ENCODE data around the gene USP17L22. TPM values are rescaled to one million over a fixed set of nuclear protein-coding genes. Genes with fewer than 3 reads are reported as not detected.
"Not testable (repeated sequence)": the region's sequence is repeated elsewhere in the genome, so short reads cannot be mapped to it uniquely, and the experiment has no call there.

Gene USP17L22
- total RNA-seq (2022) (not detected in 2 replicates), Bru-seq, nascent RNA (not detected), BruChase-seq, experiment 1, labeled RNA remaining after a 2-hour chase (not detected), BruChase-seq, experiment 2, labeled RNA remaining after a 6-hour chase (not detected)
- long read RNA-seq = 0 reads

GRCh38 chr4:9267319-9267718 is at the start of gene USP17L22:
Gene USP17L22 (plus strand): TSS chr4:9267619. CDS start chr4:9267619, 0 bp downstream.
- CTCF ChIA-PET; BruUV-seq (replicated peaks); H3K4me3 ChIP-seq (ENCODE audit: low read depth, low read length); H3K27me3 Mint-ChIP-seq (ENCODE audit: insufficient read depth, unreplicated experiment); H3K27me3 ChIP-seq (replicated peaks; ENCODE audit: control insufficient read depth, insufficient read depth, low read length); intact Hi-C loops (cut with micrococcal nuclease; ENCODE audit: unreplicated experiment); H3K36me3 ChIP-seq (ENCODE audit: control insufficient read depth, insufficient read depth, low read length); H3K36me3 Mint-ChIP-seq (ENCODE audit: insufficient read depth, unreplicated experiment); H3K9me3 Mint-ChIP-seq (ENCODE audit: unreplicated experiment); DNase-seq; H3K4me1 Mint-ChIP-seq (ENCODE audit: low read depth, unreplicated experiment); H3K4me3 Mint-ChIP-seq (ENCODE audit: unreplicated experiment); H3K27ac Mint-ChIP-seq (ENCODE audit: unreplicated experiment); H3K9me3 ChIP-seq; H3K4me1 ChIP-seq; POLR2A ChIA-PET: not testable (repeated sequence)

- BruUV-seq (replicated peaks); H3K4me1 Mint-ChIP-seq (ENCODE audit: low read depth, unreplicated experiment); H3K4me3 ChIP-seq (ENCODE audit: low read depth, low read length); H3K36me3 ChIP-seq (ENCODE audit: control insufficient read depth, insufficient read depth, low read length); H3K36me3 Mint-ChIP-seq (ENCODE audit: insufficient read depth, unreplicated experiment); H3K9me3 Mint-ChIP-seq (ENCODE audit: unreplicated experiment); DNase-seq; H3K27me3 ChIP-seq (replicated peaks; ENCODE audit: control insufficient read depth, insufficient read depth, low read length); intact Hi-C loops (cut with micrococcal nuclease; ENCODE audit: unreplicated experiment); POLR2A ChIA-PET; H3K9me3 ChIP-seq; H3K4me3 Mint-ChIP-seq (ENCODE audit: unreplicated experiment); H3K4me1 ChIP-seq; H3K27me3 Mint-ChIP-seq (ENCODE audit: insufficient read depth, unreplicated experiment); CTCF ChIA-PET; H3K27ac Mint-ChIP-seq (ENCODE audit: unreplicated experiment): not testable (repeated sequence)
Observed at GRCh38 chr4:9219852-9220251, 47.6 kb upstream of the USP17L22 start, which contains the start of gene USP17L12. Gene USP17L12 (plus strand): TSS chr4:9220152. CDS start chr4:9220152, 0 bp downstream.

GRCh38 chr4:9224596-9224995 is 42.8 kb upstream of the USP17L22 start, which contains the start of gene USP17L13:
Gene USP17L13 (plus strand): TSS chr4:9224896. CDS start chr4:9224896, 0 bp downstream.
- intact Hi-C loops (cut with micrococcal nuclease; ENCODE audit: unreplicated experiment); H3K4me3 Mint-ChIP-seq (ENCODE audit: unreplicated experiment); POLR2A ChIA-PET; BruUV-seq (replicated peaks); H3K9me3 Mint-ChIP-seq (ENCODE audit: unreplicated experiment); H3K4me1 ChIP-seq; H3K4me1 Mint-ChIP-seq (ENCODE audit: low read depth, unreplicated experiment); H3K27me3 Mint-ChIP-seq (ENCODE audit: insufficient read depth, unreplicated experiment); DNase-seq; CTCF ChIA-PET; H3K36me3 Mint-ChIP-seq (ENCODE audit: insufficient read depth, unreplicated experiment); H3K4me3 ChIP-seq (ENCODE audit: low read depth, low read length); H3K9me3 ChIP-seq; H3K27ac Mint-ChIP-seq (ENCODE audit: unreplicated experiment); H3K27me3 ChIP-seq (replicated peaks; ENCODE audit: control insufficient read depth, insufficient read depth, low read length); H3K36me3 ChIP-seq (ENCODE audit: control insufficient read depth, insufficient read depth, low read length): not testable (repeated sequence)

GRCh38 chr4:9230249-9230648 is 37.2 kb upstream of the USP17L22 start:
- intact Hi-C loops (cut with micrococcal nuclease; ENCODE audit: unreplicated experiment) = not testable (repeated sequence)

GRCh38 chr4:9234085-9234484 is 33.3 kb upstream of the USP17L22 start, which contains the start of gene USP17L15:
Gene USP17L15 (plus strand): TSS chr4:9234385. CDS start chr4:9234385, 0 bp downstream.
- DNase-seq; H3K36me3 ChIP-seq (ENCODE audit: control insufficient read depth, insufficient read depth, low read length); POLR2A ChIA-PET; H3K27me3 Mint-ChIP-seq (ENCODE audit: insufficient read depth, unreplicated experiment); CTCF ChIA-PET; H3K4me1 Mint-ChIP-seq (ENCODE audit: low read depth, unreplicated experiment); H3K4me1 ChIP-seq; H3K9me3 Mint-ChIP-seq (ENCODE audit: unreplicated experiment); H3K4me3 ChIP-seq (ENCODE audit: low read depth, low read length); H3K9me3 ChIP-seq; intact Hi-C loops (cut with micrococcal nuclease; ENCODE audit: unreplicated experiment); H3K27ac Mint-ChIP-seq (ENCODE audit: unreplicated experiment); H3K4me3 Mint-ChIP-seq (ENCODE audit: unreplicated experiment); H3K36me3 Mint-ChIP-seq (ENCODE audit: insufficient read depth, unreplicated experiment); H3K27me3 ChIP-seq (replicated peaks; ENCODE audit: control insufficient read depth, insufficient read depth, low read length); BruUV-seq (replicated peaks): not testable (repeated sequence)

More at GRCh38 chr4:9230249-9230648, 37.2 kb upstream of the USP17L22 start:
- H3K36me3 ChIP-seq (ENCODE audit: control insufficient read depth, insufficient read depth, low read length); BruUV-seq (replicated peaks); POLR2A ChIA-PET; H3K4me3 ChIP-seq (ENCODE audit: low read depth, low read length); H3K4me1 Mint-ChIP-seq (ENCODE audit: low read depth, unreplicated experiment); H3K9me3 ChIP-seq; H3K4me3 Mint-ChIP-seq (ENCODE audit: unreplicated experiment); H3K27me3 Mint-ChIP-seq (ENCODE audit: insufficient read depth, unreplicated experiment); H3K36me3 Mint-ChIP-seq (ENCODE audit: insufficient read depth, unreplicated experiment); CTCF ChIA-PET; H3K4me1 ChIP-seq; H3K9me3 Mint-ChIP-seq (ENCODE audit: unreplicated experiment); H3K27ac Mint-ChIP-seq (ENCODE audit: unreplicated experiment); H3K27me3 ChIP-seq (replicated peaks; ENCODE audit: control insufficient read depth, insufficient read depth, low read length): not testable (repeated sequence)
- DNase-seq = peak in 1 of 2 experiments; percentile 21

GRCh38 chr4:9238461-9238860 is 29.0 kb upstream of the USP17L22 start:
- CTCF ChIA-PET; H3K27ac Mint-ChIP-seq (ENCODE audit: unreplicated experiment); H3K4me1 Mint-ChIP-seq (ENCODE audit: low read depth, unreplicated experiment); H3K4me3 Mint-ChIP-seq (ENCODE audit: unreplicated experiment); H3K9me3 Mint-ChIP-seq (ENCODE audit: unreplicated experiment); H3K27me3 ChIP-seq (replicated peaks; ENCODE audit: control insufficient read depth, insufficient read depth, low read length); BruUV-seq (replicated peaks); POLR2A ChIA-PET; H3K36me3 ChIP-seq (ENCODE audit: control insufficient read depth, insufficient read depth, low read length); H3K36me3 Mint-ChIP-seq (ENCODE audit: insufficient read depth, unreplicated experiment); H3K4me1 ChIP-seq; H3K27me3 Mint-ChIP-seq (ENCODE audit: insufficient read depth, unreplicated experiment); H3K4me3 ChIP-seq (ENCODE audit: low read depth, low read length); intact Hi-C loops (cut with micrococcal nuclease; ENCODE audit: unreplicated experiment); H3K9me3 ChIP-seq: not testable (repeated sequence)
- peak in 1 of 2 experiments; percentile 3 for DNase-seq

GRCh38 chr4:9243579-9243978 is 23.8 kb upstream of the USP17L22 start, which contains the start of gene USP17L17:
Gene USP17L17 (plus strand): TSS chr4:9243879. CDS start chr4:9243879, 0 bp downstream.
- H3K27ac Mint-ChIP-seq (ENCODE audit: unreplicated experiment); H3K9me3 ChIP-seq; POLR2A ChIA-PET; H3K27me3 Mint-ChIP-seq (ENCODE audit: insufficient read depth, unreplicated experiment); H3K4me3 Mint-ChIP-seq (ENCODE audit: unreplicated experiment); H3K27me3 ChIP-seq (replicated peaks; ENCODE audit: control insufficient read depth, insufficient read depth, low read length); H3K9me3 Mint-ChIP-seq (ENCODE audit: unreplicated experiment); intact Hi-C loops (cut with micrococcal nuclease; ENCODE audit: unreplicated experiment); H3K36me3 ChIP-seq (ENCODE audit: control insufficient read depth, insufficient read depth, low read length); BruUV-seq (replicated peaks); H3K4me3 ChIP-seq (ENCODE audit: low read depth, low read length); H3K36me3 Mint-ChIP-seq (ENCODE audit: insufficient read depth, unreplicated experiment); H3K4me1 ChIP-seq; DNase-seq; CTCF ChIA-PET; H3K4me1 Mint-ChIP-seq (ENCODE audit: low read depth, unreplicated experiment): not testable (repeated sequence)
